Peyer's patch (tissue), 4 donors: ENCODE measurements around the gene OTUD5.

Experiments used
- CTCF ChIP-seq, 6 experiments: fragments of 450-650 bp in 4 of 6; fragments of 200-600 bp in 2 of 6; sonication (generic) in 1 of 6; IDR thresholded peaks; one replicate each; pipeline ENCODE4 v1.5.1; 2017 to 2019; ENCODE audit warnings: antibody characterized with exemption in 6 of 6, mild to moderate bottlenecking in 3 of 6, moderate library complexity in 1 of 6
- POLR2A ChIP-seq, 2 donors: fragments of 450-650 bp; IDR thresholded peaks; one replicate each; pipeline ENCODE4 v1.5.1; 2017; ENCODE audit warnings: antibody characterized with exemption in 2 of 2, mild to moderate bottlenecking in 2 of 2, moderate library complexity in 2 of 2

GRCh38 chrX:48919947-48920717 lies 37.3 kb downstream of the OTUD5 start:
- TF ChIP-seq POLR2A (IDR thresholded peaks at IDR 0.05) (no peak), CTCF (IDR thresholded peaks at IDR 0.05) (no peak)
